GM21529 (cell line): ENCODE results near the gene C5AR1.
"Not testable (repeated sequence)": the region's sequence is repeated elsewhere in the genome, so short reads cannot be mapped to it uniquely, and the experiment has no call there.

Source experiments
- ATAC-seq: cut with Tn5 transposase; IDR thresholded peaks from one replicate; pipeline ENCODE4 v1.9.1; 2021; ENCODE audit not compliant: unreplicated experiment

C5AR1 gene

DNA sequence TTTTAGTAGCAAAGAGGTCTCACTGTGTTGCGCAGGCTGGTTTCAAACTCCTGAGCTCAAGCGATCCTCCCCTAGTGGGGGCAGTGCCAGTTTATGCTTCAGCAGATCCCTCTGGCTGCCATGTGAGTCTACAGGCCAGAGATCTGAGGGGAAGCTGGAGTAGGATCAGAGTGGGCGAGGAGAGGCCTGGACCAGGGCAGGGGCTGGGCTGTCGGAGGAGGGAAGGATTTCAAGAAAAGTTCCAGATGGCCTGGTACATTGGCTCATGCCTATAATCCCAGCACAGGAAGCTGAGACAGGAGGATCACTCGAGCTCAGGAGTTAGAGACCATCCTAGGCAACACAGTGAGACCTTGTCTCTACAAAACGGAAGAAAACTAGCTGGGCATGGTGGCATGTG is 49.3 kb downstream of the C5AR1 start:
- ATAC-seq = no peak

DNA sequence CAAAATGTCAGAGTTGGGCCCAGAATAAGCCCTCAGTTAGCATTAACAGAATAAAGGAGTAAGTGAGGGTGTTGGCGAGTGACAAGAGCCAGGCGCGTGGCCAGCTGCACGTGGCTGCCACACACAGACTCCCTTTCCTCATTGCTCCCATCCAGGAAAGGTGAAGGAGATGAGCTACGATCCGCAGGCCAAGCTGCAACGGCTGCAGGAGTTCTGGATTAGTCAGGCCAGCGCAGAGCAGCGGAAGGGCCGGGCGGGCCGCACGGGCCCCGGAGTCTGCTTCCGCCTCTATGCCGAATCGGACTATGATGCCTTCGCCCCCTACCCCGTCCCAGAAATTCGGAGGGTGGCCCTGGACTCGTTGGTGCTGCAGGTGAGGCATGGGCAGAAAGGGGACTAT is 52.7 kb downstream of the C5AR1 start:
- ATAC-seq = no peak

GRCh38 chr19:47363758-47364531 is 54.3 kb downstream of the C5AR1 start:
- ATAC-seq = no peak

DNA sequence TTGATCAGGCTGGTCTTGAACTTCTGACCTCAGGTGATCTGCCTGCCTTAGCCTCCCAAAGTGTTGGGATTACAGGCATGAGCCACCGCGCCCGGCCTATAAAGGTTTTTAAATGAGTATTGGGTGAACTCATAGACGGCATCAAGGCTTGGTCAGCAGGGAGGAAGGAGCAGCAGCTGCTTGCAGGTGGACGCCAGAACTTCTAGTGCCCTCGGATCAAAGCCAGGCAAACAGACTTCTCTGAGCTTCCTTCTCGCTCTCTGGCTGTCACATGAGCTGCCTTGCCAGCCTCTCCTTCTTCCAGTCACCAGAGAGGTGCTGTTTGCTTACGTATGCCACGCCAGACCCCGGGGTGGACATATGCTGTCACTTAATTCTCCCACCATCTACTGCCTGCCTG is 55.8 kb downstream of the C5AR1 start:
- ATAC-seq = not testable (repeated sequence)

DNA sequence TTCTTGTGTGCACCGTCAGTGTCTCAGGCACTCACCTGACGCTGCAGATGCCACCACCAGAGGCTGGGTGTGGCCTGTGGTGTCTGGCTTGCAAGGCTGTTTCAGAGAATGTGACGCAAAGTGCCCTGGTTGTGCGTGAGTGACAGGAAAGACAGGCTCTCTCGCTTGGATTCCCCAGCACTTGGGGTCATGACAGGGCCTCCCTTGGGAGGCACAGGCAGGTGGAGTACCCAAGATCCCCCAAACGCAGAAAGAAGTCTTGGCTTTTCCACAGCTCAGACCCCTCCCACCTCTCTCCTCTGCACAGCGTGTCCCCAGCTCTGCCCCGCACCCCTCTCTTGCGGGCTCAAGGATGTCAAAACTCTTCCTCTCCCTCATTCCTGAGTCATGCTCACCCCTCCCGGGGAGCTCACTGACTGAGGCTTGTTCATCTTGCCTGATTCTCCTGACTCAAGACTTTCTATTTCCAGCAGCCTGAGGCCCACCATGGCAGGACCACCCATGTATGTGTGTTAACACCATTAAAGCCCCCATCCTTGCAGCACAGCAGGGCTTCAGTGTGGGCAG is 60.5 kb downstream of the C5AR1 start:
- ATAC-seq = no peak

DNA sequence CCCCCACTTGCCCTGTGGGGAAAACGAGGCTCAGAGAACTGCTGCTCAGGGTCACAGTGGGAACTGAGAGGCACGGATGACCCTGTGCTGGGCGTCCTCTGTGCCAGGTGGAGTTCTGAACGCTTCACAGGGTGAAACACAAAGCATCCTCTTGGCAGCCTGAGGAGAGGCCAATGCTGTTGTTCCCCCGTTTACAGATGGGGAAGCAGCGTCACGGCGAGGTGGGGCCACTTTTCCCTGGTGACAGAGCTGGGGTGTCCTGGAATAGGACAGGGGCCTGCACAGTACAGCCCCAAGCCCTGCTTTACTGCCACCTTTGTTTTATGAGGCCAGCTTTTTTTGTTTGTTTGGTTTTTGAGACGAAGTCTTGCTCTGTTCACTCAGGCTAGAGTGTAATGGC is 61.6 kb downstream of the C5AR1 start:
- no peak for ATAC-seq
